ENCODE results near the gene EXOC2.

EXOC2 gene

GRCh38 chr6:654136-654535 lies 38.8 kb downstream of the EXOC2 start (continued):
- TF ChIP-seq PATZ1 (CRISPR knock-in tag; IDR thresholded peaks at IDR 0.05; ENCODE audit: borderline replicate concordance) (no peak), TCF4 (CRISPR knock-in tag; IDR thresholded peaks at IDR 0.05; ENCODE audit: borderline replicate concordance) (no peak), ZNF70 (CRISPR knock-in tag; IDR thresholded peaks at IDR 0.05) (no peak), ESRRG (CRISPR knock-in tag; IDR thresholded peaks at IDR 0.05) (no peak), ZNF565 (CRISPR knock-in tag; conservative IDR thresholded peaks at IDR 0.05; ENCODE audit: low read depth) (no peak)

GRCh38 chr6:652865-653264 lies 40.1 kb downstream of the EXOC2 start:
- TF ChIP-seq ESRRG (CRISPR knock-in tag; IDR thresholded peaks at IDR 0.05) (no peak), OSR1 (CRISPR knock-in tag; IDR thresholded peaks at IDR 0.05) (no peak), ZFP3 (CRISPR knock-in tag; IDR thresholded peaks at IDR 0.05) (no peak), CREB5 (CRISPR knock-in tag; IDR thresholded peaks at IDR 0.05; ENCODE audit: low read depth) (no peak), TSHZ2 (CRISPR knock-in tag; IDR thresholded peaks at IDR 0.05) (no peak), ZNF70 (CRISPR knock-in tag; IDR thresholded peaks at IDR 0.05) (no peak), ZFP30 (CRISPR knock-in tag; IDR thresholded peaks at IDR 0.05) (no peak), ZNF8 (CRISPR knock-in tag; IDR thresholded peaks at IDR 0.05) (no peak), SNAI2 (CRISPR knock-in tag; IDR thresholded peaks at IDR 0.05) (no peak), TCF4 (CRISPR knock-in tag; IDR thresholded peaks at IDR 0.05; ENCODE audit: borderline replicate concordance) (no peak), PPARA (CRISPR knock-in tag; IDR thresholded peaks at IDR 0.05; ENCODE audit: borderline replicate concordance) (no peak), ZC3H10 (CRISPR knock-in tag; IDR thresholded peaks at IDR 0.05) (no peak), POU6F1 (CRISPR knock-in tag; IDR thresholded peaks at IDR 0.05; ENCODE audit: borderline replicate concordance, low read depth) (no peak), CSRNP3 (CRISPR knock-in tag; IDR thresholded peaks at IDR 0.05) (no peak)
- no peak for ATAC-seq

- ATAC-seq, result no peak
- no peak for TF ChIP-seq POU6F1 (CRISPR knock-in tag; IDR thresholded peaks at IDR 0.05; ENCODE audit: borderline replicate concordance, low read depth)
- TF ChIP-seq ZNF565 (CRISPR knock-in tag; conservative IDR thresholded peaks at IDR 0.05; ENCODE audit: low read depth), result no peak
- TF ChIP-seq CSDC2 (CRISPR knock-in tag; IDR thresholded peaks at IDR 0.05), result no peak
- no peak for TF ChIP-seq SNAI2 (CRISPR knock-in tag; IDR thresholded peaks at IDR 0.05)
- no peak for TF ChIP-seq CSRNP3 (CRISPR knock-in tag; IDR thresholded peaks at IDR 0.05)
- TF ChIP-seq OSR1 (CRISPR knock-in tag; IDR thresholded peaks at IDR 0.05), result no peak
- TF ChIP-seq ESRRG (CRISPR knock-in tag; IDR thresholded peaks at IDR 0.05), result no peak
- TF ChIP-seq TCF4 (CRISPR knock-in tag; IDR thresholded peaks at IDR 0.05; ENCODE audit: borderline replicate concordance), result no peak
- TF ChIP-seq ZNF70 (CRISPR knock-in tag; IDR thresholded peaks at IDR 0.05), result no peak
- no peak for TF ChIP-seq ZC3H10 (CRISPR knock-in tag; IDR thresholded peaks at IDR 0.05)
- no peak for TF ChIP-seq TSHZ2 (CRISPR knock-in tag; IDR thresholded peaks at IDR 0.05)
- no peak for TF ChIP-seq TOX (CRISPR knock-in tag; IDR thresholded peaks at IDR 0.05; ENCODE audit: borderline replicate concordance)
- no peak for TF ChIP-seq ZNF8 (CRISPR knock-in tag; IDR thresholded peaks at IDR 0.05)
- no peak for TF ChIP-seq BACH2 (CRISPR knock-in tag; IDR thresholded peaks at IDR 0.05; ENCODE audit: borderline replicate concordance)
- TF ChIP-seq PPARA (CRISPR knock-in tag; IDR thresholded peaks at IDR 0.05; ENCODE audit: borderline replicate concordance), result no peak
Measured at GRCh38 chr6:650098-650497, 42.8 kb downstream of the EXOC2 start.

Measured in SK-N-SH treated with all-trans-retinoic acid at 6 μM for 48 hours (cell line).